MM.1S (cell line): Measurements from ENCODE around the gene GNAL.

Source experiments
- CTCF ChIP-seq: fragments of 300-600 bp; sonication (generic); IDR thresholded peaks from 2 replicates; pipeline ENCODE4 v1.5.1; 2016; ENCODE audit warnings: antibody characterized with exemption, low read length, mixed read lengths
- EZH2 ChIP-seq: fragments of 300-600 bp; sonication (generic); optimal IDR thresholded peaks from 2 replicates; pipeline ENCODE3; 2017; ENCODE audit warnings: low read depth, mild to moderate bottlenecking, antibody characterized with exemption, low read length, mixed read lengths
- EZH2phosphoT487 ChIP-seq: fragments of 300-600 bp; sonication (generic); IDR thresholded peaks from 2 replicates; pipeline ENCODE4 v1.6.1; 2018; ENCODE audit warnings: antibody characterized with exemption, low read length

DNA sequence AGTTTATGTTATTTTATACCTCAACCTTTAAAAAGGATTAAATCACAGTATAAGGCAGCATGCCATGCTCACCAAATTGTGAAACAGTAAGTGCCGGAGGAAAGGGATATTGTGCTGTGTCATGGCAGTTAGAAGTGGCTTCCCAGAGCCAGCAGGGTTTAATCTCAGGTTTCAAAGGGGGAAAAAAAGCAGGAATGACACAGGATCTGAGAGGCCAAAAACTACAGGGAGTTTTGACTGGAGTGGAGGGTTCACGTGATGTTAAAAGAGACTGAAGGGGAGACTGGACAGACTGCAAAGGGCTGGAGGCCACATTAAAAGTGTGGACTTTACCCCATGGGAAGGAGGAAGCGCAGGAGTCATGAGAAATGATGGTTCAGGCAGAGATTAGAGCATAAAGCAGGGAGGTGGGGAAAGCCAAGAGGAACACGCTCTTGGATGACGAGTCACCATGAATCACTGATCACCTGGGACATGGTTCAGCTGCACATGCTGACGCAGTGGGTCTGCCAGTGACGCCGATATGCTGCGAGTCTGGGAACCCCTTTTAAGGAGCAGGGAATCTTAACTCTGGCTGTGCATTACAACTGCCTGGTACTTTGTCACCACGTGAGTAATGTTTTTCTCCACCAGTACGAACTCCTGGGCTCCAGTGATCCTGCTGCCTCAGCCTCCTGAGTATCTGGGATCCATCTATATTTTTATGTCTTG lies 168.3 kb downstream of the GNAL start:
- TF ChIP-seq CTCF (no peak), EZH2 (no peak), EZH2phosphoT487 (no peak)
